ENCODE data around the gene TRAPPC4.
A peak's percentile ranks its signal among the peaks of the same experiment; 100 is the strongest.
"Not testable (repeated sequence)": the region's sequence is repeated elsewhere in the genome, so short reads cannot be mapped to it uniquely, and the experiment has no call there.

The TRAPPC4 gene

GRCh38 chr11:119034813-119035212 lies 16.2 kb downstream of the TRAPPC4 start:
- DNase-seq = no peak

DNA sequence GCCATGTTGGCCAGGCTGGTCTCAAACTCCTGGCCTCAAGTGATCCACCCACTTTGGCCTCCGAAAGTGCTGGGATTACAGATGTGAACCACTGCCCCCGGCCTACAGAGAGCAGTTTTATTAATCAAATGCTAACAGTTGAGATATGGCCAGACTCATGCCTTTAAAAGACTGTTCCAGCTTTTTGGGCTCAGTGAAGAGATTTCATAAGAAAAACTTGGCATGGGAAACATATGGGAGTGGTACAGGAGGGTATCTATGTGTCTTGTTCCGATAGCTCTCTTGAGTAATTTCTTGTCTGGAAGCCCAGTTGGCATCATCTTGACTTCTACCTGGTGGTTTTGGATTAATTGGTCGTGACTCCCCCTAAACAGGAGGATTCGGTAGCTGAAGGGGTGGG lies 20.3 kb downstream of the TRAPPC4 start:
- no peak for DNase-seq

- DNase-seq = not testable (repeated sequence)
These were observed 20.9 kb downstream of the TRAPPC4 start for GRCh38 chr11:119039471-119039870.

GRCh38 chr11:119041821-119042514 lies 23.4 kb downstream of the TRAPPC4 start:
- no peak for DNase-seq

GRCh38 chr11:119042927-119043326 lies 24.4 kb downstream of the TRAPPC4 start:
- no peak for DNase-seq

- DNase-seq = no peak
These were observed 26.1 kb downstream of the TRAPPC4 start for GRCh38 chr11:119044708-119045107.

DNA sequence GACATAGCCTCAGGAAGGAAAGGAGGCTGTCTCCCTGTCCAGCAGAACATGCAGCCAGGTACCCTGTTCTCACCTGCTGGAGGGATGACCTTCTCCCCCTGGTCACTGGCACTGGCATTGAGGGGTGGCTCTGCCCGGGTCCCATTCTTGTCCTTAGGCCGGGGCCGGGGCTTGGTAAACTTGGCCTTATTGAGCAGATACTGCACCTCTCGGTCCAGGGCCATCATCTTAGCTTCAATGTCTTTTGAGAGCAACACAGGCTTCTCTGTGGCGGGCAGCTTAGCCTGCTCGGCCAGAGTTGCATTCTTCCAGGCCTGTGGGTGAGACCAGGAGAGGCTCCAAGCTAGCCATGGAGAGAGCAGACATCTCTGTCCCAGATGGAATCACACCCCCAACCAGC lies 27.9 kb downstream of the TRAPPC4 start:
- DNase-seq = no peak

- no peak for DNase-seq
These were observed 28.6 kb downstream of the TRAPPC4 start for GRCh38 chr11:119047205-119047604.

DNA sequence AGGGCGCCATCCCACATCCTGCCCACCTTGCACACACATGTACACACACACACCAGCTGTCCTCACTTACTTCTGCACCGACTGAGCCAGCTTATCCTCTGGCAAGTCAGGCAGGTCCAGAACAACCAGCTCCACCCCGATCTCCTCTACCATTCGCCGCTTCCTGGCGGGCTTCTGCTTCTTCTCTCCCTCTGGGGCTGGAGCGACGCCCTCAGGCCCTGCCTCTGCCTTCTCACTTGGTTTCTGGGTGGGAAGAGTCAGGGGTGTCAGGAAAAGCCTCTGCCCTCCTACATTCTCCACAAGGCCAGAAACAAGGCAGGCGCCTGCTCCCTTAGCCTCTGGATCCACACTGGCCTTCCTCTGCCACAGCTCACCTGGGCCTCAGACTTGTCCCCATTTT lies 30.1 kb downstream of the TRAPPC4 start:
- DNase-seq = no peak

DNA sequence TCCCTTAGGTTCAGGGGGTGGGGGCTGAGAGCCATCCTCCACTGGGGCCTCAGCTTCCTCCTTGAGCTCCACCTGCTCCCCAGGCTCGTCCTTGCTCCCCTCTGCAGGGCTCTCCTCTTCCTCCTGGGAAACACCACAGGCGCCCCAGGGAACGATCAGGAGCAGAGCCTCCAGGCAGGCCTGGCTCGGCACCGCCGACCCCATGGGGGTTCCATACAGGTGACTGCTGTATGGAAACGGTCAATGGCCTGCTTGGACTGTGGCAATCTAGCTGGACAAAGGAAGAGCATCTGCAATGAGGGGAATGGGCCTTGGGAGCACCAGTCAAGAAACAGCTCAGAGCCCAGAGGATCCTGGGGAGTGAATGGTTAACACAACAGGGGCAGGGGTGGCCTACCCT lies 30.5 kb downstream of the TRAPPC4 start:
- no peak for DNase-seq

DNA sequence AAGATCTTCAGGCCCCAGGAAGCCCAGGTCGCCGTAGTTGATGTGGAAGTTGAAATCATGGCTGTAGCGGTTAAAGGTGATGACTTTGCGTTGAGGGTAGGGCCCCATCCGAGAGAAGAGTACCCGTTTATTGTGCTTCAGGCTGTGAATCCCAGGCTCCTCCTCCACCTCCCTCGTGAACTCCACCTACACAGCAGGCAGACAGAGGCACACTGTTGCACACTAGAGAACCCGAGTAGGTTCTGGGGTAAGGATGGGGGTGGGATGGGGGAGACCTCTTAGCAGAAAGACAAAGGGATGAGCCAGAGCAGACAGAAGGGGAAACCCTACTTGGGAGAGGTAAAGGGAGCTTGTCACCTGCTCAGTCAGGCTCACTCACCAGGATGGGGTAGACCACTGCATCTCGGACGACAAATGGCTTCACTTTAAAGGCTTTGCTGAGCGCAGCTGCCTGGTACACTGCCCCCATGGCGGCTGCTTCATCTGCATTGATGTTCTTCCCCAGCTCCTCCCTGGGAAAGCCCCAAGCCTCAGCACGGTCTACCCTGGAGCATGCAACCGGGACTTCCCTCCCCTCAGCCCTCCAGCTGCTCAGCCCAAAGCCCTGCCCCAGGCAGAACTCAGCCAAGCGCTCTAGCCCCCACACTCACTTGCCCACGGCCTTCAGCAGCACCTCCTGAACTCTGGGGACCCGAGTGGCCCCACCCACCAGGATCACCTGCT lies 33.0 kb downstream of the TRAPPC4 start:
- no peak for DNase-seq

- no peak for DNase-seq
These were observed 33.7 kb downstream of the TRAPPC4 start for GRCh38 chr11:119052163-119052814.

DNA sequence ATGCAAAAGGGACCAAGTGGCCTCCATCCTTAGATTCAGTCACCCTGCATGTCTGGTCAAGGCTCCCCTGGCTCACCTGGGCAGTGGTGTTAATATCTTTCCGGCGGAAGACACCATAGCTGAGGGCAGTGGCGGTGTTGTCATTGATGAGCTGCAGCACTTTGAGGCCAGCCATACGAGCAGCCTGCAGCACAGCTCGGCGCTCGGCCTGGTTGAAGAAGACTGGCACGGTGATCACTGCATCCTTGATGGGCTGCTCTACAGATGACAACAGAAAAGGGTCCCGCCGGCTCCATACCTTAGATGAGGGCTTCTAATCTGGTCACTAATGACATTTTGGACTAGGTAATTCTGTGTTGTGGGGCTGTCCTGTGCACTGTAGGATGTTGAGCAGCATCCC lies 35.9 kb downstream of the TRAPPC4 start:
- no peak for DNase-seq

GRCh38 chr11:119055901-119056300 lies 37.3 kb downstream of the TRAPPC4 start:
- peak; percentile 22 for DNase-seq

DNA sequence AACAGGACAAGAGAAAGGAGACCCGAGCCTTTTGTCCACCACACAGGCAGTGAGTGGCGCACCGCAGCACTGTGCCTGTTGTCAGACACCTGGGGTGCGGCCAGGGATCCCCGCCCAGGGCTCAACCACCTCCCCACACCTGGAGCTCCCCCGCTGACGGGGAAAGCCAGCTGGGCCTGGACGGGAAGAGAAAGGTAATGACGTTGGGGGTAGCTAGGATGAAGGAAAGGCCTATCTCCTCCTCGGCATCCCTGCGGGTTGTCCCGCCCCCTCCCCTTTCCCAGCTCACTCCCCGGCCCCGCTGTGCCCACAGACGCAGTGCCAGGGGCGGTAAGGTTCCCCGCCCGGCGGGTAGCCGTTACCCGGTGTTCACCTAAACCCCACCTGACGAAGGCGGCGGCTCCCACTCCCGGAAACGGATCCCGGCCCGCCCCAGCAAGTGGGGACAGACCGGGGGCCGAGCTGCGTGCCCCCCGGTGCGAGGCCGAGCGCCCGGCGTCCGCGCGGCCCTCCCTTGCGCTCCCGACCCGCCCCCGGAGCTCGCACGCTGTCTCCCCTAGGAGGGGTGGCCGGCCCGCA lies 37.9 kb downstream of the TRAPPC4 start:
- DNase-seq = peak; percentile 46

DNA sequence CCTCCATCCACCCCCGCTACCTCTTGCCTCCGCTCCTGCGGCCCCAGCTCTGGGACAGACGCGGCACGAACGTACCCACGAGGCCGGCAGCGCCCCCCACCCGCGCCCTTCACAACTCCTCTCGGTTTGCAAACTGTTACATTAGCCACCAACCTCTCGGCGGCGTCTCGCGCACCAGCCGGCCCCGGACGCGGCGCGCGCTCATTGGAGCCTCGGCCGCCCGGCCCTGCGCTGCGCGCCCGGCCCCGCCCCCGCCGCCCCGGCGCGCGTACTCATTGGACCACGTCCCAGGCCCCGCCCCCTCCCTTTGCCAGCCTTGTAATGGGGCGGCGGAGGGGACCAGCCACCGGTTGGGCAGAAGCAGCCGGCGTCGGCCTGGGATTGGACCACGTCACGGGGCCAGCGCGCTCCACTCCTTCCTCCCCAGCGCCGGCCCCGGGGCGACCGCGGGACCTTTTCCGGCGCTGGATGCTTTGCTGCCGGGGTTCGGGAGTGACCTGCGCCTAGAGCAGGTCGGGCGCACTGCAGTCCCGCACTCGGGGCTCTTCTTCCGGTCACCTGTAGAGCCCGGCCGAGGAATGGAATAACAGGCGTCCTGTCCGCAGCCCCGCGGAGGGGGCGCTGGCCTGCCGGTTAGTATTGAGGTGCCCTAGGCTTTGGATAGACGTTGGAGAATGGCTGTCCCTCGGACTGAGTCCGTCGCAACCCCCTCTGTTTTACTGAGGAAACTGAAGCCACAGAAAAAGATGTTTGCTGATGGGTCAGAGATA lies 38.6 kb downstream of the TRAPPC4 start, which contains the start of gene HYOU1:
Gene HYOU1 (minus strand): TSS at position 206 of the 770 bp plus-strand sequence. CDS start 1,045 bp downstream, outside the sequence.
- DNase-seq = peak; percentile 98

GRCh38 chr11:119059128-119059527 lies 40.6 kb downstream of the TRAPPC4 start:
- not testable (repeated sequence) for DNase-seq

DNA sequence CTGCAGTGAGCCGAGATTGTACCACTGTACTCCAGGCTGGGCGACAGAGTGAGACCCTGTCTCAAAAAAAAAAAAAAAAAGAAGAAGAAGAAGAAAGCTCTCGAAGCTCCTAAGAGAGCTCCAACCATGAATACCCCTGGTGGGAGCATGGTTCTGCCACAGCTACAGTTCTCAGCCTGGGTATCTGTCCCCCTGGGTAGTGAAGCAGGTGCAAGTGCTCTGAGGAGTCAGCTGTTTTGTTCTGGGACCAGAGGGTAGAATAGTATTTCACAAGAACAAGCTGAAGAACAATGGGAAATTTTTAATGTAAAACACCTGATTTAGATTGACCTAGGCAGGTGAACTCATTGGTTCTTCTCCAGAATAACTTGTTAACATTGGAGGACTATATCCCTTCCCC lies 42.7 kb downstream of the TRAPPC4 start:
- no peak for DNase-seq

DNA sequence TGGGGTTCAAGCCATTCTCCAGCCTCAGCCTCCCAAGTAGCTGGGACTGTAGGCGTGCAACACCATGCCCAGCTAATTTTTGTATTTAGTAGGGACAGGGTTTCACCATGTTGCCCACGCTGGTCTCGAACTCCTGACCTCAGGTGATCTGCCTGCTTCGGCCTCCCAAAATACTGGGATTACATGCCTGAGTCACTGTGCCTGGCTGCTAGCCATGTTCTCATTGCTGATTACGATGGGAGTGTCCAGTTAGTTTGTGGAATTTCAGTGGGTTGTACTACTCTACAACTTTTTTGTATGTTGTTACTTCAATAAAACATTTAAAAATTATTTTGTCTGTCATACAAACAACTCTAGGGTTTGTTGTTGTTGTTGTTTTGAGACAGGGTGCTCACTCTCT lies 44.2 kb downstream of the TRAPPC4 start:
- no peak for DNase-seq

GRCh38 chr11:119065369-119065768 lies 46.8 kb downstream of the TRAPPC4 start:
- DNase-seq = peak; percentile 11

- DNase-seq = peak; percentile 97
These were observed 49.0 kb downstream of the TRAPPC4 start, which contains the start of gene VPS11 for GRCh38 chr11:119067371-119068222. Gene VPS11 (plus strand): TSS chr11:119067818. CDS start chr11:119067824, 6 bp downstream.

Measured in eye (tissue), 1 donor.